HepG2 (cell line): ENCODE results near the gene PIP4K2B. TPM values are rescaled to one million over a fixed set of nuclear protein-coding genes. Genes with fewer than 3 reads are reported as not detected.

Experiments used
- ADNP ChIP-seq: sonication (generic); formaldehyde crosslinking; IDR thresholded peaks from 2 replicates; pipeline ENCODE4 v1.4.0; 2020; ENCODE audit warnings: missing genetic modification reagents
- FOXM1 ChIP-seq: sonication (generic); formaldehyde crosslinking; IDR thresholded peaks from 2 replicates; pipeline ENCODE4 v1.5.0; 2020; ENCODE audit warnings: missing genetic modification reagents
- MED1 ChIP-seq: sonication (generic); formaldehyde crosslinking; IDR thresholded peaks from 2 replicates; pipeline ENCODE4 v1.4.0; 2020; ENCODE audit warnings: missing genetic modification reagents
- MYC ChIP-seq: sonication (generic); formaldehyde crosslinking; IDR thresholded peaks from 2 replicates; pipeline ENCODE4 v1.9.0; 2021; ENCODE audit warnings: missing genetic modification reagents, borderline replicate concordance
- SETDB1 ChIP-seq: sonication (generic); formaldehyde crosslinking; IDR thresholded peaks from 2 replicates; pipeline ENCODE4 v1.5.1; 2020; ENCODE audit warnings: missing genetic modification reagents, mild to moderate bottlenecking, borderline replicate concordance
- ZFP82 ChIP-seq: sonication (generic); formaldehyde crosslinking; IDR thresholded peaks from 2 replicates; pipeline ENCODE4 v1.5.1; 2020; ENCODE audit warnings: mild to moderate bottlenecking, missing genetic modification reagents, borderline replicate concordance
- ZNF235 ChIP-seq: sonication (generic); formaldehyde crosslinking; IDR thresholded peaks from 2 replicates; pipeline ENCODE4 v1.8.1; 2023; ENCODE audit warnings: mild to moderate bottlenecking, missing genetic modification reagents, borderline replicate concordance
- ZNF543 ChIP-seq: sonication (generic); formaldehyde crosslinking; IDR thresholded peaks from 2 replicates; pipeline ENCODE4 v1.4.0; 2020; ENCODE audit warnings: mild to moderate bottlenecking, missing genetic modification reagents
- ZNF563 ChIP-seq: sonication (generic); formaldehyde crosslinking; IDR thresholded peaks from 2 replicates; pipeline ENCODE4 v1.8.0; 2022; ENCODE audit warnings: mild to moderate bottlenecking, moderate library complexity, missing genetic modification reagents
- ZNF720 ChIP-seq: sonication (generic); formaldehyde crosslinking; IDR thresholded peaks from 2 replicates; pipeline ENCODE4 v1.4.0; 2020; ENCODE audit warnings: missing genetic modification reagents
- polyA plus RNA-seq, 8 experiments: library from polyadenylated mRNA; depleted of rRNA in 3 of 8; stranded (reverse) in 7 of 8; unstranded in 1 of 8; fragments of >200 nt; fragmentation: Illumina TruSeq in 4 of 8; extraction: Trizol in 4 of 8; gene quantifications; 2 replicates each; pipeline versions ENCODE4 v1.2.1 to v1.2.3, GENCODE V29; 2011 to 2016; ENCODE audit warnings: low read depth in 4 of 8, missing spikeins in 1 of 8, mixed read lengths in 1 of 8; ENCODE audit not compliant: insufficient read depth in 1 of 8
- total RNA-seq, 5 experiments: library from RNA; depleted of rRNA; stranded (reverse); fragments of >200 nt; fragmentation: Illumina TruSeq; extraction: Trizol; gene quantifications; 2 replicates each; pipeline ENCODE4 v1.2.3, GENCODE V29; 2016; ENCODE audit warnings: low read depth in 1 of 5
- TF ChIP-seq, protein P1 (sequence below): sonication (generic); formaldehyde crosslinking; IDR thresholded peaks from 2 replicates; pipeline ENCODE4 v1.8.1; 2022; ENCODE audit warnings: mild to moderate bottlenecking, missing genetic modification reagents
- TF ChIP-seq, protein P2 (sequence below): sonication (generic); formaldehyde crosslinking; conservative IDR thresholded peaks from 2 replicates; pipeline ENCODE4 v1.8.0; 2022; ENCODE audit warnings: missing genetic modification reagents
- TF ChIP-seq, protein P3 (sequence below): sonication (generic); formaldehyde crosslinking; IDR thresholded peaks from 2 replicates; pipeline ENCODE4 v1.4.0; 2020; ENCODE audit warnings: missing genetic modification reagents
- TF ChIP-seq, protein P4 (sequence below): sonication (generic); formaldehyde crosslinking; IDR thresholded peaks from 2 replicates; pipeline ENCODE4 v1.8.1; 2023; ENCODE audit warnings: mild to moderate bottlenecking, inconsistent platforms, moderate library complexity, missing genetic modification reagents, borderline replicate concordance
- TF ChIP-seq, protein P5 (sequence below): sonication (generic); formaldehyde crosslinking; IDR thresholded peaks from 2 replicates; pipeline ENCODE4; 2020; ENCODE audit warnings: missing genetic modification reagents, mild to moderate bottlenecking, borderline replicate concordance

Gene PIP4K2B
- total and polyA plus RNA-seq, 2 of the 13 experiments (the other 11 are each of a cell fraction or from before 2014, with no cell fraction given), result 20.4 to 54.0 TPM

DNA sequence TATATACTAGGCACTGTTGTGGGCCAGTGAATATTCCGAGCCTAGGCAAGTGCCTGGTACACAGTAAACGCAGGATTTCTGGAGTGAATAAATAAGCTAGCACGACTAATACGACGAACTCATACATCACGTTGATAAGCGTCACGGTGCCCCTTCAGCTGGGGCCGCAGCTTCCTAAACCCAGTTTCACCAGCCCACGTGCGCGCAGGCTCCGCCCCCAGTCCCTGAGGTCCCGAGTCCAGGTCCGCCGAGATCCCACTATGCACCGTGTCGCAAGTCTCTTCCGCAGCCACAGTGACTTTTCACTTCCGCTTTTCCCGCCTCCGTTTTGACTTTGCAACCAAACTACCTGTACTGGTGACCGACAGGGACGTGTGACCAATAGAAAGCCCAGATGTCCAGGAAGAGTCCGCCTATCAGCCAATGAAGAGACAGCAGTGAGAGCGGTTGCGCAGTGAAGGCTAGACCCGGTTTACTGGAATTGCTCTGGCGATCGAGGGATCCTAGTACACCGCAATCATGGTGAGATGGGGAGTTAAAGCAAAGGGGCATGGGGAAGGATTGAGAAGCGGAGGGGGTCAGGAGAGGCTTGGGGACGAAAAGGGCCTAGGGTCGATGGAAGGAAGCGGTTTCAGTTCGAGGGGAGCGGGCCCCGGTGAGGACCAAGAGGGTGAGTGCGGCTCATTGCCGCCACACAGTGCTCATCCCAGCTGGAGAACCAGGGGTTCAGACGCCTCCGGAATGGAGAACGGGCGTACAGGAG lies 46.9 kb downstream of the PIP4K2B start, which contains the start of gene PSMB3 (continued):
- TF ChIP-seq, protein P1, sequence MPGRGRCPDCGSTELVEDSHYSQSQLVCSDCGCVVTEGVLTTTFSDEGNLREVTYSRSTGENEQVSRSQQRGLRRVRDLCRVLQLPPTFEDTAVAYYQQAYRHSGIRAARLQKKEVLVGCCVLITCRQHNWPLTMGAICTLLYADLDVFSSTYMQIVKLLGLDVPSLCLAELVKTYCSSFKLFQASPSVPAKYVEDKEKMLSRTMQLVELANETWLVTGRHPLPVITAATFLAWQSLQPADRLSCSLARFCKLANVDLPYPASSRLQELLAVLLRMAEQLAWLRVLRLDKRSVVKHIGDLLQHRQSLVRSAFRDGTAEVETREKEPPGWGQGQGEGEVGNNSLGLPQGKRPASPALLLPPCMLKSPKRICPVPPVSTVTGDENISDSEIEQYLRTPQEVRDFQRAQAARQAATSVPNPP, result no peak; the same call in 1 of the 2 replicates
- TF ChIP-seq, protein P2, sequence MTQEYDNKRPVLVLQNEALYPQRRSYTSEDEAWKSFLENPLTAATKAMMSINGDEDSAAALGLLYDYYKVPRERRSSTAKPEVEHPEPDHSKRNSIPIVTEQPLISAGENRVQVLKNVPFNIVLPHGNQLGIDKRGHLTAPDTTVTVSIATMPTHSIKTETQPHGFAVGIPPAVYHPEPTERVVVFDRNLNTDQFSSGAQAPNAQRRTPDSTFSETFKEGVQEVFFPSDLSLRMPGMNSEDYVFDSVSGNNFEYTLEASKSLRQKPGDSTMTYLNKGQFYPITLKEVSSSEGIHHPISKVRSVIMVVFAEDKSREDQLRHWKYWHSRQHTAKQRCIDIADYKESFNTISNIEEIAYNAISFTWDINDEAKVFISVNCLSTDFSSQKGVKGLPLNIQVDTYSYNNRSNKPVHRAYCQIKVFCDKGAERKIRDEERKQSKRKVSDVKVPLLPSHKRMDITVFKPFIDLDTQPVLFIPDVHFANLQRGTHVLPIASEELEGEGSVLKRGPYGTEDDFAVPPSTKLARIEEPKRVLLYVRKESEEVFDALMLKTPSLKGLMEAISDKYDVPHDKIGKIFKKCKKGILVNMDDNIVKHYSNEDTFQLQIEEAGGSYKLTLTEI (CRISPR knock-in tag), result no peak
- TF ChIP-seq MED1 (CRISPR knock-in tag) (peak; percentile 49; the same call in 1 of the 2 replicates), ZNF720 (CRISPR knock-in tag) (0 out of 2 replicates have a peak, but pooled peaks have one; percentile 14), ADNP (no peak), ZNF235 (0 out of 2 replicates have a peak, but pooled peaks have one; percentile 11), MYC (CRISPR knock-in tag) (peak; percentile 100), SETDB1 (CRISPR knock-in tag) (no peak), FOXM1 (0 out of 2 replicates have a peak, but pooled peaks have one; percentile 55), ZFP82 (no peak), ZNF543 (CRISPR knock-in tag) (peak; percentile 98), ZNF563 (CRISPR knock-in tag) (peak; percentile 85)
- TF ChIP-seq, protein P3, sequence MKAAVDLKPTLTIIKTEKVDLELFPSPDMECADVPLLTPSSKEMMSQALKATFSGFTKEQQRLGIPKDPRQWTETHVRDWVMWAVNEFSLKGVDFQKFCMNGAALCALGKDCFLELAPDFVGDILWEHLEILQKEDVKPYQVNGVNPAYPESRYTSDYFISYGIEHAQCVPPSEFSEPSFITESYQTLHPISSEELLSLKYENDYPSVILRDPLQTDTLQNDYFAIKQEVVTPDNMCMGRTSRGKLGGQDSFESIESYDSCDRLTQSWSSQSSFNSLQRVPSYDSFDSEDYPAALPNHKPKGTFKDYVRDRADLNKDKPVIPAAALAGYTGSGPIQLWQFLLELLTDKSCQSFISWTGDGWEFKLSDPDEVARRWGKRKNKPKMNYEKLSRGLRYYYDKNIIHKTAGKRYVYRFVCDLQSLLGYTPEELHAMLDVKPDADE (CRISPR knock-in tag), result peak; percentile 83
- TF ChIP-seq, protein P4, sequence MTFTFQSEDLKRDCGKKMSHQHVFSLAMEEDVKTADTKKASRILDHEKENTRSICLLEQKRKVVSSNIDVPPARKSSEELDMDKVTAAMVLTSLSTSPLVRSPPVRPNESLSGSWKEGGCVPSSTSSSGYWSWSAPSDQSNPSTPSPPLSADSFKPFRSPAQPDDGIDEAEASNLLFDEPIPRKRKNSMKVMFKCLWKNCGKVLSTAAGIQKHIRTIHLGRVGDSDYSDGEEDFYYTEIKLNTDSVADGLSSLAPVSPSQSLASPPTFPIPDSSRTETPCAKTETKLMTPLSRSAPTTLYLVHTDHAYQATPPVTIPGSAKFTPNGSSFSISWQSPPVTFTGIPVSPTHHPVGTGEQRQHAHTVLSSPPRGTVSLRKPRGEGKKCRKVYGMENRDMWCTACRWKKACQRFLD (CRISPR knock-in tag), result peak; percentile 29; the same call in 1 of the 2 replicates
- TF ChIP-seq, protein P5, sequence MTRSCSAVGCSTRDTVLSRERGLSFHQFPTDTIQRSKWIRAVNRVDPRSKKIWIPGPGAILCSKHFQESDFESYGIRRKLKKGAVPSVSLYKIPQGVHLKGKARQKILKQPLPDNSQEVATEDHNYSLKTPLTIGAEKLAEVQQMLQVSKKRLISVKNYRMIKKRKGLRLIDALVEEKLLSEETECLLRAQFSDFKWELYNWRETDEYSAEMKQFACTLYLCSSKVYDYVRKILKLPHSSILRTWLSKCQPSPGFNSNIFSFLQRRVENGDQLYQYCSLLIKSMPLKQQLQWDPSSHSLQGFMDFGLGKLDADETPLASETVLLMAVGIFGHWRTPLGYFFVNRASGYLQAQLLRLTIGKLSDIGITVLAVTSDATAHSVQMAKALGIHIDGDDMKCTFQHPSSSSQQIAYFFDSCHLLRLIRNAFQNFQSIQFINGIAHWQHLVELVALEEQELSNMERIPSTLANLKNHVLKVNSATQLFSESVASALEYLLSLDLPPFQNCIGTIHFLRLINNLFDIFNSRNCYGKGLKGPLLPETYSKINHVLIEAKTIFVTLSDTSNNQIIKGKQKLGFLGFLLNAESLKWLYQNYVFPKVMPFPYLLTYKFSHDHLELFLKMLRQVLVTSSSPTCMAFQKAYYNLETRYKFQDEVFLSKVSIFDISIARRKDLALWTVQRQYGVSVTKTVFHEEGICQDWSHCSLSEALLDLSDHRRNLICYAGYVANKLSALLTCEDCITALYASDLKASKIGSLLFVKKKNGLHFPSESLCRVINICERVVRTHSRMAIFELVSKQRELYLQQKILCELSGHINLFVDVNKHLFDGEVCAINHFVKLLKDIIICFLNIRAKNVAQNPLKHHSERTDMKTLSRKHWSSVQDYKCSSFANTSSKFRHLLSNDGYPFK (CRISPR knock-in tag), result peak; percentile 83; the same call in 1 of the 2 replicates
